SKM-1 treated with dmso at 0.1 percent for 144 hours (cell line): ENCODE results near the gene PKM.

ENCODE experiments used
- DNase-seq: peaks from one replicate; lab custom pipeline; 2025; ENCODE audit not compliant: unreplicated experiment; lab: John Stamatoyannopoulos, UW

Gene PKM

DNA sequence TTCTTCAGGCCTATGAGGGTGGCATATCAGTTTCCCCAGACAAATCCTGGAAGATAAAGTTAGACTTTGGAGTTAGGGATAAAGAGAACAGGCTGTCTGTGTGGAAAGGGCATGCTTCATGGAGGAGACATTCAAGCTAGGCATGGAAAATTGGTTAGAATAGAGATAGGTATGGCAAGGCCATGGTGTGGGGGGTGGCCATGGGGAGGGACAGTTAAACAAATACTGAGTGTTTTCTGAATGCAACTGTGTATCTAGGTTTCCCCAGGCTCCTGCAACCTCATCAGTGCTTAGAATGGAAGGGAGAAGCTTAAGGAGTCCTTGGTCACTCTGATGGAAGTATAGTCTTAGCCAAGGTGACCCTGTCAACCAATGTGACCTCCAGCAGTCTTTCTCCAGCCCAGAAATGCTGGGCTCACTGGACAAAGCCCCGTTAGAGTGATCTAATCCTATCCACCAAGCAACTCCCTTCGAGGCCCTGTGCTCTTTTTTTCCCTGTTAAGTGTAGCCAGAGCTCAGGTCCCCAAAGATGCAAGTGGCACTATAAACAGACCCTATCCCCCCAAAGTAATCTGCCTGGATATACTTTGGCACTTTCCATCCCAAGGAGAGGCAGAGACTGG, 5.5 kb upstream of the PKM start:
- DNase-seq = no peak

DNA sequence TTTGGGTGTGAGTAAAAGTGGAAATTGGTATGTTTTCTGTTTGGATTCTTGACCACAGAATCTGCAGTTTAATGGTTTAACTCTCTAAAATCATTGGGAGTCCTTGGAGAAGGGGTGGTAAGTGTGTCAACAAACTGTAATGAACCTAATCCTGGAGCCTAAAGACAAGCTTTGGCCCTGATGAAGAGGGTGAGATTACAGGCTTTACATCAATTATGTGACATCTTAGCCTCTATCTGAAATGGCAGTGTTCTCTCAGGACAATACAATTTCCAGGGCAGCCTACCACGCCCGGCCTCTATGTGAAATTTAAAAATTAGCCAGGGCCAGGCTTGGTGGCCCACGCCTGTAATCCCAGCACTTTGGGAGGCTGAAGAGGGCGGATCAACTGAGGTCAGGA, 4.3 kb upstream of the PKM start:
- no peak for DNase-seq

DNA sequence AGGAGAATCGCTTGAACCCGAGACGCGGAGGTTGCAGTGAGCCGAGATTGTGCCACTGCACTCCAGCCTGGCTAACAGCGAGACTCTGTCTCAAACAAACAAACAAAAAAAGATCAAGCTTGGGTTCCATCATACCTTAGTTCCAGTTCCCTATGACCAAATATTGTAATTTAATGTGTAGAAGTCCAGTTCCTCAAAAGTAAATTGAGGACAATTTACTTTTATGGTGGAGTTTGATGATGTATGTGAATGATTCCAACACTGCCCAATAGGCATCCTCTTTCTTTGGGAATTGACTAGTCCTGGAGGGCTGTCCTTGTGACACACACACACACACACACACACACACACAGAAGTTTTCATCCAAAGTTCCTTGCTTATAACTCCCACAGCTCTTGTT, 2.8 kb upstream of the PKM start:
- no peak for DNase-seq

DNA sequence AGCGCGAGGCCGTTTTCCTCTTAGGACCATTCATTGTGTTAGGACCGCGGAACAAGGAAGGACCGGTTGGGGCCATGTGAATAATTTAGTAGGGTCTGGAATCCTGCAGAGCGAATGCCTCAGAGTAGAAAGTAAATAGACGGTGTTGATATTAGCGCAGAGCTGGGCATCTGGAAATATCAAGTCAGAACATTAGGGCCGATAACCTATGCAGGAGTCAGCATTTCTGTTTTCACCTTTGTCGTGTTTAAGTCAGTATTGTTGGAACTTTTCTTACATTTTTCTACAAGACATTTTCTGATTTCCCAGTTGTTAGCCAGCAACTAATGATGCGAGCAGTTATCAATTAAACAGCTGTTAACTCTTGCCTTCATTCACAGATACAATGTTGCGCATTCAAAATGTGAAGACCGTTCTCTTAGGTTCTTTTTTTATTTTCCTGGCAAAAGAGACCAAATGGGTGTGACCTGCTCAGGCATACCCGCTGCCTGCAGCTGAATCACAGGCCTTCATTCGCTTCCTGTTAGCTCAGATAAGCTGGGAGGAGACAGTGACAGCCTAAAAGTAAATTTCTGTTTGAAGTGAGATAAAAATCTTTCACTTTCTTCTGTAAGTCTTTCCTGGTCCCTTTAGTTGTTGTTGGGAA, 966 bp upstream of the PKM start:
- DNase-seq = no peak

DNA sequence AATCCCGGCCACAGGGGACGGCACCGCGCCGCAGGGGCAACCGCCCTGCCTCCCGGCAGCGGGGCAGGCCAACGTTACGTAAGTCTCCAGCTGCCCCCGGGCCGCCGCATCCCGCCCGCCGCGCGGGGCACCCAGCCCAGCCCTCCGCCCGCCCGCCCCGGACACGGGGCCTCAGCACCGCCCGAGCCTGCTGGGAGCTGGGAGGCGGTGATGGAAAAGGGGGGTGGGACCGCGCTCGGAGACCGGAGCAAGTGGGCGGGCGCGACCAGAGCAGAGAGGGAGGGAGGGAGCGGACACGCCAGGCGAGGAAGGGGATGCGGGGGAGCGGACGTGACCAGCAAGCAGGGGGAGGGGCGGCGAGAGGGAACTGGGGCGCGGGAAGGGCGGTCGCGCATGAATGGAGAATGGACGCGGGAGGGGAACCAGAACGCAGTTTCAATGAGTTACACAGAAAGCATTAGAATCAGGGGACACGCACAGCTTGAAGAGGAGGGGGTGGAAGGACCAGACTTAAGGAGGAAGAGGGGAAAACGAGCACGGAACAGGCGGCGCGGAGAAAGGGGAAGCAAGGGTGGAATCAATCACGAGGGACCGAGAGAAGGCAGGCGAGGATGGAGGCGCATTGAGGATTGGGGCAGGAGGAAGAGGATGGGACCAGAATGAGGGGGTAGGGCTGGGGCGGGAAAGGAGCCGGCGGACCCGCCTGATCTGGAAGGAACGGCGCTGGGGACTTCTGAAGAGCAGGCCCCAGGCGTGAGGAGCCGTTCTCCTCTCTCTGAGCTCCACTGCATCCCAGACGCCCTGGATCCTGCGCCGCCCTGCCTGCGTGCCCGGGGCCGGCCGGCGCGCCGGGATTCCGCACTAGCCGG, 559 bp downstream of the PKM start:
- peak; percentile 85 for DNase-seq

DNA sequence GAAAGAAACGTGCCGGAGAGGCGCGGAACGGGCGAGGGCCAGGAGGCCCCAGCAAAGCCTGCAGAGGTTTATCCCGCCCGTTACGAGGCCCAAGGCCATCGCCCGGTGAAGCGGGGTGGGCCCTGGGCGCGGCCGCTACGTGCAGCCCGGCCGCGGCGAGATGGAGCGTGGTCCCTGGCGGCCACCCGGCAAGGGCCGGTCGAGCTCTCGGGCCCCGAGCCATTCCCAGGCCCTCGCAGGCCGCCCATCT, 1.1 kb downstream of the PKM start:
- DNase-seq = no peak

DNA sequence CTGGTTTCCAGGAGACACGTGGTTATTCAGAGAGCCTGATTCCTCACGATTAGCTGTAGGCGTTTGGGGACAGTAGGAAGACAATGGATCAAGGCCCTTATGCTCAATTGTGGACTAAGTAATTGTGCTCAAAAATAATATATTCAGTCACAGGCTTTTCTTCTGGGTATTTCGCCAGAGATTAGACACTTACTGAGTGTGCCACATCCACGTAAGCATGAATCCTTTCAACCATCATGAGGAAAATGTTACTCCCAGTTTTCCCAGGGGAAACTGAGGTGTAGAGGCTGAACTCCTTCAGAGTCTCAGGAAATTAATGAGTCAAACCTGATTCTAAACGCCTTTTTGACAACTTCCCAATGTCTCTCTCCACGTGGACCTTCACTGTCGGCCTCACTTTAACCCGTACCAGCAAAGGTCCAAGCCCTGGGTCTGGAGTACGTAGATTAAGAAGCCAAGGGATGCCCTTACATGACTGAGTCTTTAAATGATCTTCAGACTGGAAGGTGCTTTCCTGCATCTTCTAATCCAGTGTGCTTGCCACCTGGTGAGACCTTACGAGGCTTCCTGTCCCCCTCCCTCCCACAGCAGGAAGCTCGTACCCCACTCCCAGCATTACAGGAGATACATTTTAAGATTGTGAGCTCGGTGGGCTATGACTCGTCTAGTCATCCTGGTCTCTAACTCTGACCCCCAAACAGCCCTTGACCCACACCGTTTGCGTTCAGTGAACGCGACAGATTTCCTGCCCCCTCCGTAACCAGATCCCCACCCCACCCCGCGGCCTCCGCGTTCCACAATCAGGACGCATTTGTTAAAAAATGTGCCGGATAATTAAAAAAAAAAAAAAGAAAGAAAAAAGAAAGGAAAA, 1.7 kb downstream of the PKM start:
- no peak for DNase-seq

DNA sequence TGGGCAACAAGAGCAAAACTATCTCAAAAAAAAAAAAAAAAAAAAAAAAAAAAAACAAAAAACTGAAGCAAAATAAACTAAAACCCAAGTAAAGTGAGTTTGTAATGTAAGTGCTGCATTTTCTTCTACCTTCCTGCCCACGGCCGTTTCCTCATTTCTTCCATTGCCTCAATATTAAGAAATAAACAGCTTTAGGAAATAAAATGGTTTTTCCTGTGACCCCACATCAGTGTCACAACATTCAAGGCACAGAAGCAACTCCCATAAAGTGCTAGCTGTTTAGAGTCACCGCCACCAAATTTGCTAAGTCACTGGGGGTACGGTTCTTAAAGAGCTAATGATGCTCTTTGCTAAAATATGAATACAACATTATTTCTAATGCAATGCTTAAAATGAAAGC, 3.3 kb downstream of the PKM start:
- DNase-seq = peak; percentile 57

DNA sequence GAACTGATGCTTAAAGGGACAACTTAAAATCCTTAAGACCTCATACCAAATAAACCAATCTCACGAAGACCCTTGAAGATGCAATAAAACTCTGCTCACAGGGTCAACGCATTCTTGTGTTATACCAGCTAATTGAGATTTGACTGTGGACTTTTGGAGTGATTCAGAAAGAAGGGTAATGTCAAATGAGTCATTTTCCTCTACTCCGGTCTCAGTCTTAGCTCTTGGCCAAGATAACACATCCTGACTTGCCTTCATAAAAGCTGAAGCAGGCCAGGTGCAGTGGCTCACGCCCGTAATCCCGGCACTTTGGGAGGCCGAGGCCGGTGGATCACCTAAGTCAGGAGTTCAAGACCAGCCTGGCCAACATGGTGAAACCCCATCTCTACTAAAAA, 3.8 kb downstream of the PKM start:
- no peak for DNase-seq

DNA sequence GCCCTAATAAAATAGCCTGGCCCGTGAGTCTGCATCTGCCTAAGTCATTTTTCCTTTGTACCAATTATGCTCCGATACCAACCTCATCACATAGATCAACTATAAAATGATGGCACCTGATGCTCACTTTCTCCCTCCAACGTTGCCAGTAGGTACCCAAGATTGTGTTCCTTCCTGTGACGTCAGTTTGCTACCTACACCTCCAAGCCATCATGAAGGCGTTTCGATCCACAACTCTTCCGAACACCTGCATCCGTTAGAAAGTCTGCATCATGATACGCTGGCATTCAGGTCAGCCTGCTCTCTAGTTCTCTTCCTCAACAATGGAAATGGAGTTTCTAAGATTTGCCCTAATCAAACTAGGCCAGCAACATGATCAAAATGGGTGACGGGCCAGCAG, 7.7 kb downstream of the PKM start:
- DNase-seq = no peak

DNA sequence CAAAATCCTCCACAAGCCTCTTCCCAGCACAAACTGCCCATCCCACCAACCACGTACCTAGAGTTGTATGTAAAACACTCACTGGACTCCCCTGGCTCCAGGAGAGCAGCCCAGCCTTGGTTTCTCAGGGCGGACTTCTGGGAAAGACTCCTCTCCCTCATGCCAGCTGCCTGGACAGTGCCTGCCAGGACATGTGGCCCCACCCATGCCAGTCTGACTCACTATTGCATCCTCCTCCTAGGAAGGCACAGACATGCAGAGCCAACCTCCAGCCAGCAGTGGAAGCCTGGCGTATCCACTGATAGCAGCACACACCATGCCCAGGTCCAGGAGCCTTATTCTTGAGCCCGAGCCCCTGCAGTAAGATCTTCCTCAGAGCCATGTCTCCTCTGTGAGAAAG, 8.6 kb downstream of the PKM start:
- no peak for DNase-seq

DNA sequence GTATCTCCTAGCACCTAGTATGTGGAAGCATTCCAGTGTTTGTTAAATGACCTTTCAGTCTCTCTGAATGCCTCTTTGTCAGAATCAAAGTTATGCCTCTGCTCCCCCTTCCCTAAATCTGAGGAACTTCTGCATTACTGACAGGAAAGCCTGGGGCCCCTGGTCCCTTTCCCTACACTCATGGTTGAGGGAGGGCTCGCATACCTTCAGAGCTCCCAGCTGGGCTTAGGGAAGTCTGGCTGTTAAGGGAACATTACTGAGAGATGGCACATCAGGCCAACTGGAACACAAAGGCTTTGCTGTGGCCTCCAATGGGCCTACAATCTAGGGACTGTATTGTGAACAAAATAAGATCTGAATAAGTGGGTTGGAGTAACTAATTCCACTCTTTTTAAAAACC, 10.3 kb downstream of the PKM start:
- DNase-seq = no peak

DNA sequence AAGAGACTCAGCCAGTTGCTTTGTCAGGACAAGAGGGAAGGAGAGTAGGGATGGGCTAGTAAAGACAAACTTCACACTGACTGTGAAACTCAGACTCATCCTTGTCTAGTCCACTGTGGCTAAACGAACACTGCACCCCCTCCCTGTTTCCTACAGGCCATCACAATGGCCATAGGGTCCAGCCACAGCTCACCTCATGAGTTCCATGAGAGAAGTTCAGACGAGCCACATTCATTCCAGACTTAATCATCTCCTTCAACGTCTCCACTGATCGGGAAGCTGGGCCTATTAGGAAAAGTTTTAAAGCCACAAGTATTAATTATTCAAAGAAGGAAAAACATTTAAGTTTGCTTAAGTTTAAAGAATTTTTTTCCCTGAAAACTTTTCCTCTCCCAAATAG, 13.8 kb downstream of the PKM start:
- DNase-seq = no peak

DNA sequence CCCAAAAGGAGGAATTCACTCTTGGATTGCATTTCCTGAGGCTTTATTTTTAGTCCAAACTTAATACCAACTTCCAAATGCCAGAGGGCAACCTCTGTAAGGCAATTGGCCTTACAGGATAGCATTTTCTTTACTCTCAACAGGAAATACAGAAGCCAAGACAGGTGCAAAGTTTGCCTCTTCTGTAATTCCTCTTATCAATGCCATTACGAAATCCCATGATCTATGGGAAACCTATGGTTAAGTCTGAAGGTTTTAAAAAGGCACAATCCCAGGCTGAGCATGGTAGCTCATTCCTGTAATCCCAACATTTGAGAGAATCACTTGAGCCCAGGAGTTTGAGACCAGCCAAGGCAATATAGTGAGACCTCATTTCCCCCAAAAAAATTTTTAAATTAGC, 14.9 kb downstream of the PKM start:
- DNase-seq = no peak

DNA sequence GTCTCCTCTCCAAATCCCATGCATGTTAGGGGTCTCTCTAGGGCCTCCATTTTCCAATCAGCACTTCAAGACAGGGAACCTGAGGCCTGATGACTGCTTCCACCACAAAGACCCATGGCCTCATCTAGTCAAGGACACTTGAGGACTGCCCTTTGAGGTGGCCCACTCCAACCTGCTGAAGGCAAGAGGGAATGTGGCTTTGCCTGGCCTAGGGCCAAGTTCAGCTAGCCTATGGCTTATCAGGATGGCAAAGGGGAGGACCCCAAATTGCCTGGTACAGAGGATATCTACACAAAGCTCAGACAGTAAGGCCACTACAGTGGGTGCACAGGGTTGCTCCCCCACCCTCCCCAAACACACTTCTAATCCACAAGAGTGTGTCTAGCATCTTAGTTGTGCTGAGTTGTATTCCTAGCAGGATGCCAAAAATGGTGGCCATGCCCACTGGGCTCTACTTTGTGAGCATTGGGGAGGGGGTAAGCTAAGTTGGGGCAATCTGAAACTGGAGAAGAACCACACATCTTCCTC, 23.4 kb downstream of the PKM start:
- DNase-seq = no peak

DNA sequence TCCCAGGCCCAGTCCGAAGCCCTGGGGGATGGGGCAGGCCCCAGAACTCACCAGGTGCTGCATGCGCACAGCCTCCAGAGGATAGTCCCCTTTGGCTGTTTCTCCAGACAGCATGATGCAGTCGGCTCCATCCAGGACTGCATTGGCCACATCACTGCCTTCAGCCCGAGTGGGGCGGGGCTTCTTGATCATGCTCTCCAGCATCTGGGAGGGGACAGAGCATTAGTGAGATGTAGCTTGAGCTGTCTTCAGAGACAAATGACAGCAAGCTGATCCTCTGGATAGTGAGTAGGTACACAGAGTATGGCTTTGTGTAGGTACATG, 24.4 kb downstream of the PKM start:
- DNase-seq = no peak

DNA sequence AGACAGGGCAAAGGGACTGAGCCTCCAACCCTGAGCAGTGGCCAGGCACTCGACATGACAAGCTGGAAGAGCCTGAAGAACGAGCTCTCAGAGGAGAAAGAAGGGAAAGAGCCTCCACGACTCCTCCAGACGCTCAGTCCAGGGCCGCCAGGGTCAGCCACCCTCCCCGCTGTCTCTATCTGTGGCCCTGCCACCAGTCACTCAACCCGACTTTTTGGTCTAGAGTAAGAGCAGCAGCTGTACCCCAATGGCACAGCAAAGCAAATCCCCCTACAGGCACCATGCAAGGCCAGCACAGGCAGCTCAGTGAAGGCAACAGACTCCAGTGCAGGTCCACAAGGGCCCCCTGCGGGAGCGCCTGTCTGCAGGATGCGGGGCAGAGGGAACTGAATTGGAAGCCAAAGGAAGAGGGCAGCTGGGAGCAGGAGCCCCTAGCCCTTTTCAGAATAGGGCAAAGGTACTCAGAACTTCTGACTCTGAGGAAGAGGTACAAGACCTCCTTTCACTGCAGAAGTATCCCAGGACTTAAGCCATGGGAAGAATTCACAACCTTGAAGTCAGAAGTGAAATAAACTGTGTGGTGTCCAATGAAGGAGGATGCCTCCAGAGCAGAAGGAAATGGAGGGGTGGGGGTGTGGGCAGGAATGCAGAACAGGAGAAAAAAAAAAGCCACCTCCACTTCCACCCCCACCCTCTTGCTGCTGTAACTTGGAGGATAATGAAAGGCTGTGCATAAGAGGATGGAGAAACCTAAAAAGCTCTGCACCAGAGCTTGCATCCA, 24.9 kb downstream of the PKM start:
- no peak for DNase-seq

DNA sequence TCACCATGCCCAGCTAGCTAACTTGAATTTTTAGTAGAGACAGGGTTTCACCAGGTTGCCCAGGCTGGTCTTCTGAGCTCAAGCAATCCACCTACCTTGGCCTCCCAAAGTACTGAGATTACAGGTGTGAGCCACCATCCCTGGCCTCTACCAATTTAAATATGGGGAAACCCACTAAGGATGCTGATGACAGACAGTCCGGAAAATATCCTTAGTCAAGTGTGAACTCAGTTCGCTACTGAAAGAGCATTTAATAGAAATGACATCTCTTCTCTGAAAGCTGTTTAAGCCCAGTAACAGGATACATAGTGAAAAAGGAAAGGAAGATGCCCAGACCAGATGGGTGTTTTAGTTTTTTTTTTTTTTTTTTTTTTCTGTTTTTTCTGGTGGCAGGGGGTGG, 25.7 kb downstream of the PKM start:
- no peak for DNase-seq

DNA sequence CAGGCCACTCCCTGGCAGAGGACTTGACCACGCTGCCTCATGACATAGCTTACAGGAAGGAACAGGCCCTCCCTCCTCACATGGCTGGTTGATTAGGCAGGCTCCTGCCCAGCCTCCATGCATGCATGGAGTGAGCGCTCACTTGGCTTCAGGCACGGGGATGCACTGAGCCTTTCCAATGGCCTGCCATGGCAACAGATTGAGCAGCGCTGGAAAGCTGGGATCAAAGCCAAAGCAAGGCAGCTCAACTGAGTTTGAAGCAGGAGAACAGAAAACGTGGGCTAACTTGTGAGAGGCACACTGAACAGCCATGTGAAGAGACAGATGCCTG, 27.5 kb downstream of the PKM start:
- DNase-seq = no peak

DNA sequence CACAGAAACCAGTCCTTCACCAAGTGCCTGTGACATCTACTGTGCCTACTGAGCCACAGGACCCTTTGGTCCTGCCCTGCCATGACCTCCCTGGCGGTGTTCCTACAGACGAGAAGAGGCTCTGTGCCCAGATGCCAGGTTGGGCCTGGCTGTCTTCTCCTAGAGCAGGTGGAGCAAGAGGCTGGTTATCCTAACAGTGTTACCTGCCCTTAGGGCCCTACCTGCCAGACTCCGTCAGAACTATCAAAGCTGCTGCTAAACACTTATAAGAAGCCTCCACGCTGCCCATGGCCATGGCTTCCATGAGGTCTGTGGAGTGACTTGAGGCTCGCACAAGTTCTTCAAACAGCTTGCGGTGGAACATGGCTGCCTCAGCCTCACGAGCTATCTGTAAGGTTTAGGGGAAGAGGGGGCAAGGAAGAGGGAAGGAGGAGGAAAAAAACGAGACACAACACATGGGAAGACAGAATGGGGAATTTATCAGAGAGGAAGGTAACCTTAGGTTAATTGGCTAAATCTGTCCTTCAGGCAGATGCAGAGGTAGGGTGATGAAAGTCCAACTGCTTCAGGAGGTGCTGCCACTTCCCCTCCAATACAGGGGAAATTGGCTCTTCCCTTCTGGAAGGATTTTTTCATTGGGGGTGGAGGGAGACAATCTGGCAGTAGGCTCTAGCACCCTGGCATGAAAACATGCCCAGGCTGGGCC, 28.0 kb downstream of the PKM start:
- DNase-seq = no peak
